Panc1 (cell line): ENCODE results near the gene ZFAND3.

ENCODE experiments used
- CTCF ChIP-seq: fragments of 450-650 bp; IDR thresholded peaks from 2 replicates; pipeline ENCODE4 v1.5.1; 2017; ENCODE audit warnings: mild to moderate bottlenecking
- REST ChIP-seq, 2 experiments: IDR thresholded peaks; 2 replicates each; pipeline ENCODE4 v1.6.1; 2011 to 2012; ENCODE audit warnings: low read depth in 2 of 2, control low read depth in 1 of 2, low read length in 1 of 2, mild to moderate bottlenecking in 1 of 2, moderate library complexity in 1 of 2; ENCODE audit not compliant: insufficient read depth in 1 of 2

- no peak for TF ChIP-seq CTCF
- no peak for TF ChIP-seq REST (IDR thresholded peaks at IDR 0.05; ENCODE audit: insufficient read depth in 1 of 2, low read depth in 2 of 2, low read length in 1 of 2)
These were observed 13.3 kb upstream of the ZFAND3 start for GRCh38 chr6:37806213-37806612.
